ENCODE data around the gene METTL4.

The METTL4 gene

DNA sequence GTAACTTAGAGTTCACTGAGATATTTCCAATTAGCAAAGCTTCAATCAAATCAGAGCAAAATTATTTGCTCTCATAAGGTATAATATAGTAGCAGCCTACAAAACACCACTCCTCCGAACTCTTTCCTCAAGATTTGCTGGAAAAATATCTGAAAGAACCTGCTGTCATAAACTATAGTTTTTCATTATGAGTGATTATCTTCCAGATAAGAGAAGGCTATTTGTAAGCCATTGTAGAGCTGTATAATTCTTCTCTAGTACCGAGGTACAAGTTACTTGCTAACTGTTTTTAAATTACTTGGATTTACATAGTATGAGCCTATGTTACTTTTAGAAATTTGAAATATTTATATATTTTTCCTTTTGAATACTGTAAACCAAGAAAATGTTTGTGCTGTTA is 2.1 kb upstream of the METTL4 start:
- no peak overlapping the region for H3K4me3 ChIP-seq
- no peak for DNase-seq (ENCODE audit: low spot score)
- TF ChIP-seq, protein P1, sequence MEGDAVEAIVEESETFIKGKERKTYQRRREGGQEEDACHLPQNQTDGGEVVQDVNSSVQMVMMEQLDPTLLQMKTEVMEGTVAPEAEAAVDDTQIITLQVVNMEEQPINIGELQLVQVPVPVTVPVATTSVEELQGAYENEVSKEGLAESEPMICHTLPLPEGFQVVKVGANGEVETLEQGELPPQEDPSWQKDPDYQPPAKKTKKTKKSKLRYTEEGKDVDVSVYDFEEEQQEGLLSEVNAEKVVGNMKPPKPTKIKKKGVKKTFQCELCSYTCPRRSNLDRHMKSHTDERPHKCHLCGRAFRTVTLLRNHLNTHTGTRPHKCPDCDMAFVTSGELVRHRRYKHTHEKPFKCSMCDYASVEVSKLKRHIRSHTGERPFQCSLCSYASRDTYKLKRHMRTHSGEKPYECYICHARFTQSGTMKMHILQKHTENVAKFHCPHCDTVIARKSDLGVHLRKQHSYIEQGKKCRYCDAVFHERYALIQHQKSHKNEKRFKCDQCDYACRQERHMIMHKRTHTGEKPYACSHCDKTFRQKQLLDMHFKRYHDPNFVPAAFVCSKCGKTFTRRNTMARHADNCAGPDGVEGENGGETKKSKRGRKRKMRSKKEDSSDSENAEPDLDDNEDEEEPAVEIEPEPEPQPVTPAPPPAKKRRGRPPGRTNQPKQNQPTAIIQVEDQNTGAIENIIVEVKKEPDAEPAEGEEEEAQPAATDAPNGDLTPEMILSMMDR (IDR thresholded peaks at IDR 0.05): no peak
- H3K27ac ChIP-seq: no peak overlapping the region

DNA sequence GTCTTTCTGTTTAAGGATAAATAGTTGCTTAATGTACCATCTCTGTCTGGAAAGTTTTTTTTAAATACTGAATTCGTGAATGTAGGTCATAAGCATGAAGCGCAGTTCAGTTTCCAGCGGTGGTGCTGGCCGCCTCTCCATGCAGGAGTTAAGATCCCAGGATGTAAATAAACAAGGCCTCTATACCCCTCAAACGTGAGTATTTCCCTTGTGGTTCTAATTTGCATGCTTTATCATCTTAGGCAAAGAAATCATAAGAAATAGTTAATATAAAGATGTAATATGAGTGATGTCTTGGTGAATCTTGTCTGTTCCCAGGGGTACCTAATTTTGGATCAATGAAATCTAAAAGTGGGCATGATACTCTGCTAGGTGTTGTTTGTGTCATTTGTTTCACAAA is 1.6 kb upstream of the METTL4 start:
- H3K4me3 ChIP-seq: no peak overlapping the region
- H3K27ac ChIP-seq: no peak overlapping the region
- no peak for DNase-seq (ENCODE audit: low spot score)
- TF ChIP-seq, protein P1 (IDR thresholded peaks at IDR 0.05): no peak

DNA sequence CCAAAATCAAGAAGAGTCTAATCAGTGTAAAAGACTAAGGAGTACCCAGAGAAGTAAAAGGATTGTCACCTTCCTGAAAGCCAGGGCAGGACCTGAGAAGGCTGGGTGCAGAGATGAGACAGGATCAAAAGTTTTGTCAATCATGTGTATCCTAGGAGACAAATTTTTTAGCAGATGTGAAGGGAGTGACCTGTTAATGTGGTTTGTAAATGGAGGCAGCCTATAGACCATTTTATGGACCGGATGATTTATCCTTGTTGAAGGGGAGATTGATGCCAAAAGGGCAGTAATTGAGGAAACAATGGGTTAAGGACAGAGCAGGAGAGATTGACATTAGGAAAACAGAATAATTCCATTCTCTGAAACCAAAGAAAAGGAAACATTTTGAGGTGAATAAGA is 865 bp upstream of the METTL4 start:
- no peak overlapping the region for H3K27ac ChIP-seq
- H3K4me3 ChIP-seq: no peak overlapping the region
- no peak for DNase-seq (ENCODE audit: low spot score)
- TF ChIP-seq, protein P1 (IDR thresholded peaks at IDR 0.05): no peak

DNA sequence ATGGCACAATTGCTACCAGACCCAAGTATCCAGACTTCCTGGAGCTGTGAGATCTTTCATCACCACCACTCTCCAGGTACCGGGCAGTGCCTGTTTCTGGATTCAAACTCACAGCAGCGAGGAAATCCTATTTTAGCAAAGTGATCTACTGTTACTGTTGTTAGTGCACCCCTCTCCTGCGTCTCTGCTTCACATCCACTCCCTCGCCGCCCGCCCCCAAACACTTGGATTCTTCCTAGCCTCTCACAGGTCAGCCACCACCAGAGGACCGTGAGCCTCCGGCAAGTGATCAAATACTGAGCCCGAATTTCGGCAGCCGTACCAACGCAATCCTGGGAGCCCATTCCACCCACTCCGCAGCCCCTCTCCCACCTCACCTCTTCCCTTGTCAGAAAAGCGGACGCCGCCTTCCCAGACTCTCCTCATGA is 519 bp downstream of the METTL4 start:
- TF ChIP-seq, protein P1 (IDR thresholded peaks at IDR 0.05): no peak
- H3K4me3 ChIP-seq: peak overlapping the region; percentile 87
- H3K27ac ChIP-seq: peak overlapping the region; percentile 90
- DNase-seq (ENCODE audit: low spot score): peak; percentile 83

DNA sequence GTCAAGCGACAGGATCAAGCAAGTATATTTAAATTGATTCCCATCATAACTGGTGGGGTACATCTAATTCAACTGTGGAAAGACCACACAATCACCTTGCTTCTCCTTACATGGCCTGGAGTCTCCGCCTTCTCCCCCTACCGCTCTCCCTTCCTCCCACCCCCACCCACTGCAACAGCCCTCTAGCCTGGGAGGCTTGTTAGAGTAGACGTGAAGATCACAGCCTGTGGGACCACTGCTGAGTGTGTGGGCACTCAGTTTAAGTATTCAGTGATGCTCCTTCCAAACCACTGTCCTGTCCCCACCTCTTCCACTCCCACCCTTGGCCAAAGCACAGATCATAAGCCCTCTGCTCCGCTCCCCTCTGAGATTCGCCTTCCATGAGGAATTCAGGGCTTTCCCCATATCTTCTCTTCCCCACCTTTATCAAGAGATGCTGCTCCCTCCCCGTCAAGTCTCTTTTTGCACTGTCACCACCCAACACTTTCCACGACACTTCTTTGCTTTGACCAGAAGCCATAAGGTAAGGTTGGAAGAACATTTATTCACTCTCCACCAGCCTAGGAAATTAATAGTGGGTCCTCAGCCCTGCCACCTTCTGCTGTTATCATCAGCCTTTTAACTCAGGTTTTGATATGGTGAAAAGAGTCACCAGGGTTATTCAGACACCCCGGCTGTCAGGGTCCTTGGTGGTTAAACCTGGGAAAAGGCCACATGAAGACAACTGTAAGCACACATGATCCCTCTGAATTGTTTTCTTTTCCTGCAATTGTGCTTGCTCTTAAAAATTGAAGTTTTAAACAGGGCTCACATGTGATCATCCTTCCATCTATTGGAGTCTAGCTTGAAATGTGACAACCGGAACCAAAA is 1.7 kb downstream of the METTL4 start:
- TF ChIP-seq, protein P1 (IDR thresholded peaks at IDR 0.05): no peak
- Histone ChIP-seq H3K27ac (no peak overlapping the region), H3K4me3 (peak overlapping the region; percentile 87)
- DNase-seq (ENCODE audit: low spot score): no peak

DNA sequence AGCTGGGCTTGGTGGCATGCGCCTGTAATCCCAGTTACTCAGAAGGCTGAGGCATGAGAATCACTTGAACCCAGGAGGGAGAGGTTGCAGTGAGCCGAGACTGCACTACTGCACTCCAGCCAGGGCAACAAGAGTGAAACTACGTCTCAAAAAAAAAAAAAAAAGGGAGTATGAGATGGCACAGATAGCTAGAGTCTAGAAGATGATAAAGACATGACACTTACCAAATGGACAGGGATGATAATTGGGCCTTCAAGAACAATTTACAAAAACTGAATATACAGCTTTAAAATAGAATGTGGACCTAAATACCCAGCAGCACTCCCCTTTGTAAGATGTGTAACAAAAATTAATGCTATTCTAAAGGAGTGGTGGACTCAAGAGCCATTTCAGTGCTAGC is 2.7 kb downstream of the METTL4 start:
- Histone ChIP-seq H3K27ac (no peak overlapping the region), H3K4me3 (no peak overlapping the region)
- DNase-seq (ENCODE audit: low spot score): no peak
- TF ChIP-seq, protein P1 (IDR thresholded peaks at IDR 0.05): no peak

DNA sequence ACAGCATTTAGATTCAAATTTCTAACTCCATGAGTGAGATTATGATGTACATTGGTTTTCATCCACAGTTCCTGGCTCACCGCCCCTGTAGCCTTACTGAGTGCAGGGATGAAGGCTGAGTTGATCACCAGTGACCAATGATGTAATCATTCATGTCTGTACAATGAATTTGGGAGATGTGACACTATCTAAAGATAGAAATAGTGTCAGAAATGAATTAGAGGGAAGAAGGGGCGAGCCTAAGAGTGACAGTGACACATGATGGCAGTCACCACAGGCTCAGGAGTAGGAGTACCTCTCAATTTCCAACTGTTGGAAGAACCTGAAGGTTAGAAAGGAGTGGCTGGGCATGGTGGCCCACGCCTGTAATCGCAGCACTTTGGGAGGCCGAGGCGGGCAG is 3.2 kb downstream of the METTL4 start:
- no peak overlapping the region for H3K27ac ChIP-seq
- no peak overlapping the region for H3K4me3 ChIP-seq
- TF ChIP-seq, protein P1 (IDR thresholded peaks at IDR 0.05): no peak
- DNase-seq (ENCODE audit: low spot score): no peak
